GM21381 (cell line): ENCODE data around the gene ZNF256.

Source experiments
- ATAC-seq: cut with Tn5 transposase; IDR thresholded peaks from one replicate; pipeline ENCODE4 v1.9.1; 2021; ENCODE audit warnings: mild to moderate bottlenecking, moderate library complexity; ENCODE audit not compliant: unreplicated experiment

ZNF256 gene

DNA sequence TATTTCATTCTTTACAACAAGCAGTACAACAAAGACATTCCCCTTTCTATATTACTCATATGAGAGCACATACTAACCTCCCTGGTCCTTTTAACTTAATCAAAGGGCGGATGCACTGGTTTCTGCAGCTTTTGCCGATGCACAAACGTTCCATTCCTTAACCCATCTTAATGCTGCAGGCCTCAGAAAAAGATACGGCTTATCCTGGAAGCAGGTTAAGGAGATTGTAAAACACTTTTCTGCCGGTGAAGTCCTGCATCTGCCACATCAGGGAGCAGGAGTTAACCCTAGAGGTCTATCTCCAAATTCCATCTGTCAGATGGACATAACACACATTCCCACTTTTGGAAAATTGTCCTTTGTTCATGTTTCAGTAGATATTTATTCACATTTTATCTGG is 47.2 kb downstream of the ZNF256 start:
- no peak for ATAC-seq
